Coronary artery (tissue), 2 donors: ENCODE results near the gene OAS1.

Experiments used
- DNase-seq: peaks from one replicate; pipeline ENCODE4 v3.0.0-alpha.2; 2017; ENCODE audit warnings: low spot score
- H3K27ac ChIP-seq, 2 donors: fragments of 200-600 bp; sonication (generic); one replicate each; pipeline ENCODE4 v1.5.1; 2016 to 2019
- H3K4me3 ChIP-seq: fragments of 200-600 bp; sonication (generic); 2 replicates; pipeline ENCODE4 v1.5.1; 2016; ENCODE audit warnings: mild to moderate bottlenecking, moderate library complexity
- CTCF ChIP-seq: fragments of 200-600 bp; sonication (generic); IDR thresholded peaks from one replicate; pipeline ENCODE4 v1.5.1; 2019; ENCODE audit warnings: antibody characterized with exemption

OAS1 gene

GRCh38 chr12:112936264-112936663 is 29.5 kb downstream of the OAS1 start:
- no peak for DNase-seq
- no peak for TF ChIP-seq CTCF
- Histone ChIP-seq H3K4me3 (no peak overlapping the region), H3K27ac (no peak overlapping the region)

GRCh38 chr12:112936927-112937326 is 30.2 kb downstream of the OAS1 start:
- H3K4me3 ChIP-seq, result no peak overlapping the region
- DNase-seq, result no peak
- no peak overlapping the region for H3K27ac ChIP-seq
- TF ChIP-seq CTCF, result no peak

- Histone ChIP-seq H3K27ac (peak within 1 kb of the TSS; percentile 29 to 43), H3K4me3 (peak within 1 kb of the TSS; percentile 73)
- TF ChIP-seq CTCF, result no peak
- DNase-seq, result peak; percentile 88
Observed at GRCh38 chr12:112937741-112938719, 31.3 kb downstream of the OAS1 start, which contains the start of gene OAS3. TSS of gene OAS3 (plus strand) at chr12:112938474. CDS start at chr12:112938531, 57 bp downstream.

- H3K4me3 ChIP-seq, result peak overlapping the region; percentile 73
- TF ChIP-seq CTCF, result no peak
- DNase-seq, result no peak
- H3K27ac ChIP-seq, result peak overlapping the region; percentile 29 to 43
Observed at GRCh38 chr12:112938751-112939150, 32.0 kb downstream of the OAS1 start.

GRCh38 chr12:112939761-112940381 is 33.1 kb downstream of the OAS1 start:
- DNase-seq, result no peak
- TF ChIP-seq CTCF, result no peak
- H3K4me3 ChIP-seq, result peak overlapping the region; percentile 6
- no peak overlapping the region for H3K27ac ChIP-seq

GRCh38 chr12:112941528-112942335 is 35.0 kb downstream of the OAS1 start:
- no peak overlapping the region for H3K4me3 ChIP-seq
- no peak for DNase-seq
- no peak for TF ChIP-seq CTCF
- H3K27ac ChIP-seq, result no peak overlapping the region
